ENCODE measurements around the gene ANGPTL7.

GRCh38 chr1:11188858-11189451, at the start of gene ANGPTL7:
- TF ChIP-seq POLR2A (IDR thresholded peaks at IDR 0.05) (no peak), CTCF (IDR thresholded peaks at IDR 0.05) (no peak), POLR2AphosphoS5 (IDR thresholded peaks at IDR 0.05) (no peak)

All from breast epithelium (tissue), 3 donors.